ENCODE data around the gene SLC25A36. TPM values are rescaled to one million over a fixed set of nuclear protein-coding genes. Genes with fewer than 3 reads are reported as not detected.
"Not testable (repeated sequence)": the region's sequence is repeated elsewhere in the genome, so short reads cannot be mapped to it uniquely, and the experiment has no call there.

SLC25A36 gene
- total RNA-seq, 2 donors from 2014 or later = 91.7 to 105 TPM

GRCh38 chr3:140974900-140975299 is 33.3 kb downstream of the SLC25A36 start:
- Mint-ChIP-seq H3K27ac (no peak overlapping the region), H3K36me3 (ENCODE audit: low read depth) (peaks cover 10% of the 10 kb centered on the region), H3K4me3 (no peak overlapping the region), H3K27me3 (no peaks in the 10 kb centered on the region), H3K4me1 (peaks cover 9% of the 10 kb centered on the region)
- no peak for DNase-seq
- no peaks in the 10 kb centered on the region for H3K9me3 ChIP-seq (ENCODE audit: control insufficient read depth, low read length, poor library complexity, severe bottlenecking)
- ATAC-seq = peak; percentile 16

GRCh38 chr3:140980663-140981062 is 39.0 kb downstream of the SLC25A36 start:
- DNase-seq = no peak
- H3K9me3 ChIP-seq (ENCODE audit: control insufficient read depth, low read length, poor library complexity, severe bottlenecking) = peaks cover 2% of the 10 kb centered on the region
- Mint-ChIP-seq H3K36me3 (ENCODE audit: low read depth) (peaks cover 8% of the 10 kb centered on the region), H3K4me1 (peaks cover 5% of the 10 kb centered on the region), H3K4me3 (no peak overlapping the region), H3K27ac (peak overlapping the region; percentile 32), H3K27me3 (no peaks in the 10 kb centered on the region)
- no peak for ATAC-seq

GRCh38 chr3:140987792-140988191 is 46.2 kb downstream of the SLC25A36 start:
- H3K9me3 ChIP-seq (ENCODE audit: control insufficient read depth, low read length, poor library complexity, severe bottlenecking); H3K4me3 Mint-ChIP-seq; ATAC-seq; H3K4me1 Mint-ChIP-seq; H3K27ac Mint-ChIP-seq; H3K36me3 Mint-ChIP-seq (ENCODE audit: low read depth); DNase-seq; H3K27me3 Mint-ChIP-seq: not testable (repeated sequence)

- DNase-seq (no peak), ATAC-seq (no peak)
- Mint-ChIP-seq H3K36me3 (ENCODE audit: low read depth) (no peaks in the 10 kb centered on the region), H3K27ac (no peak overlapping the region), H3K4me3 (no peak overlapping the region), H3K4me1 (no peaks in the 10 kb centered on the region), H3K27me3 (peaks cover 12% of the 10 kb centered on the region)
- no peaks in the 10 kb centered on the region for H3K9me3 ChIP-seq (ENCODE audit: control insufficient read depth, low read length, poor library complexity, severe bottlenecking)
Observed at GRCh38 chr3:140994316-140994715, 52.7 kb downstream of the SLC25A36 start.

- H3K36me3 Mint-ChIP-seq (ENCODE audit: low read depth); H3K4me1 Mint-ChIP-seq; H3K9me3 ChIP-seq (ENCODE audit: control insufficient read depth, low read length, poor library complexity, severe bottlenecking); H3K27ac Mint-ChIP-seq; DNase-seq; H3K4me3 Mint-ChIP-seq; ATAC-seq: not testable (repeated sequence)
- peaks cover 12% of the 10 kb centered on the region for H3K27me3 Mint-ChIP-seq
Observed at GRCh38 chr3:140994861-140995260, 53.2 kb downstream of the SLC25A36 start.

GRCh38 chr3:140995881-140996280 is 54.2 kb downstream of the SLC25A36 start:
- ATAC-seq (no peak), DNase-seq (no peak)
- no peak overlapping the region for H3K27ac Mint-ChIP-seq
- H3K4me3 Mint-ChIP-seq = no peak overlapping the region
- no peaks in the 10 kb centered on the region for H3K36me3 Mint-ChIP-seq (ENCODE audit: low read depth)
- peaks cover 12% of the 10 kb centered on the region for H3K27me3 Mint-ChIP-seq
- H3K4me1 Mint-ChIP-seq = peaks cover 5% of the 10 kb centered on the region
- H3K9me3 ChIP-seq (ENCODE audit: control insufficient read depth, low read length, poor library complexity, severe bottlenecking) = no peaks in the 10 kb centered on the region

- DNase-seq (peak in 1 of 3 donors; percentile 15), ATAC-seq (peak; percentile 74)
- Mint-ChIP-seq H3K27ac (no peak overlapping the region), H3K4me1 (peaks cover 5% of the 10 kb centered on the region), H3K36me3 (ENCODE audit: low read depth) (no peaks in the 10 kb centered on the region), H3K4me3 (no peak overlapping the region), H3K27me3 (peaks cover 12% of the 10 kb centered on the region)
- no peaks in the 10 kb centered on the region for H3K9me3 ChIP-seq (ENCODE audit: control insufficient read depth, low read length, poor library complexity, severe bottlenecking)
Observed at GRCh38 chr3:141000027-141000663, 58.5 kb downstream of the SLC25A36 start.

- Mint-ChIP-seq H3K36me3 (ENCODE audit: low read depth) (no peaks in the 10 kb centered on the region), H3K27me3 (peaks cover 16% of the 10 kb centered on the region), H3K27ac (no peak overlapping the region), H3K4me1 (peaks cover 5% of the 10 kb centered on the region), H3K4me3 (no peak overlapping the region)
- ATAC-seq (no peak), DNase-seq (no peak)
- H3K9me3 ChIP-seq (ENCODE audit: control insufficient read depth, low read length, poor library complexity, severe bottlenecking) = no peaks in the 10 kb centered on the region
Observed at GRCh38 chr3:141000686-141001085, 59.0 kb downstream of the SLC25A36 start.

DNA sequence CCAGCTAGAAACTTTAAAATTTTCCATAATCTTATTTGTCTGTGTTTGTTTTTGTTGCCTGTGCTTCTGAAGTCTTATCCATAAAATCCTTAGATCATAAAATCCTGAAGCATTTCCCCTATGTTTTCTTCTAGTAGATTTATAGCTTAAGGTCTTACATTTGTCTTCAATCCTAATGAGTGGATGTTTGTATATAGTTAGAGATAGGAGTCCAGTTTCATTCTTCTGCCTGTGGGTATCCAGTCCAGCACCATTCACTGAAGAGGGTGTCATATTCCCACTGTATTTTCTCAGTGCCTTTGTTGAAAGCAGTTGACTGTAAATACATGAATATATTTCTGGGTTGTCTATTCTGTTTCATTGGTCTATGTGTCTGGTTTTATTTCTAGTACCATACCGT is 64.7 kb downstream of the SLC25A36 start:
- peaks cover 50% of the 10 kb centered on the region for H3K27me3 Mint-ChIP-seq
- H3K4me3 Mint-ChIP-seq = no peak overlapping the region
- ATAC-seq = no peak
- H3K9me3 ChIP-seq (ENCODE audit: control insufficient read depth, low read length, poor library complexity, severe bottlenecking) = no peaks in the 10 kb centered on the region
- H3K4me1 Mint-ChIP-seq = peaks cover 1% of the 10 kb centered on the region
- no peaks in the 10 kb centered on the region for H3K36me3 Mint-ChIP-seq (ENCODE audit: low read depth)
- no peak for DNase-seq
- no peak overlapping the region for H3K27ac Mint-ChIP-seq

DNA sequence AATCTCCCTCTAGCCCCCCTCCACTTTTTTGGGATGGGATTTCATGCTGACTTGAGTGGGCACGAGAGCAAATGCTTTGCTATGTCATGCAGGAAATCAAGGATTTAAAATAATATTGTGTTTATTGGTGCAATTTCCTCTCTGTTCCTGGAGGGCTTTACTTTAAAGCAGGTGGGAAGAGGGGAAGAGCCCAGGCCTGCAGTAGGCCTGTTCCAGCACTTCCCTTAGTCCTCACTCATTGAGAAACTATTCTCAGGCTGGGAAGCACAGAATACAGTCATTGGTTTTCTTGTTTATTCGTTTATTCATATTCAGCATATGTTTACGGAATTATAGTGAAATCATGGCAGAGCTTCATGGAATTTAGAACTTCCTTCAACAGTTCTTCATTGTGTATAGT is 67.9 kb downstream of the SLC25A36 start:
- no peaks in the 10 kb centered on the region for H3K9me3 ChIP-seq (ENCODE audit: control insufficient read depth, low read length, poor library complexity, severe bottlenecking)
- Mint-ChIP-seq H3K27me3 (peaks cover 61% of the 10 kb centered on the region), H3K4me3 (no peak overlapping the region), H3K27ac (no peak overlapping the region), H3K4me1 (peaks cover 5% of the 10 kb centered on the region), H3K36me3 (ENCODE audit: low read depth) (no peaks in the 10 kb centered on the region)
- ATAC-seq = no peak
- no peak for DNase-seq

- H3K9me3 ChIP-seq (ENCODE audit: control insufficient read depth, low read length, poor library complexity, severe bottlenecking) = no peaks in the 10 kb centered on the region
- Mint-ChIP-seq H3K27ac (no peak overlapping the region), H3K4me3 (no peak overlapping the region), H3K27me3 (peaks cover 63% of the 10 kb centered on the region), H3K4me1 (peaks cover 5% of the 10 kb centered on the region), H3K36me3 (ENCODE audit: low read depth) (no peaks in the 10 kb centered on the region)
- peak; percentile 98 for ATAC-seq
- DNase-seq = peak; percentile 36 to 70 (median 44)
Observed at GRCh38 chr3:141011232-141011996, 69.8 kb downstream of the SLC25A36 start.

DNA sequence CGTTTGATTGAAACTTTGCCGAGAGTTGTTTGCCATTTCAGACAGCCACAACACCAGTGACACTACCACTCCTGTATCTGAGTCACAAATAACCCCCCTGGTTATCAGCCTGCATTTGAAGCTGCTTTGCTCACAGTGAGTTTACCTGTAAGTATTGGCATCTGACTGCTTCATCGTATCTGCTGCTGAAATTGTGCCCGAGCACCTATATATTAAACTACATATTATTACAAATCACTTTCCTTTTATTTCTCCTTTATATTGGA is 70.3 kb downstream of the SLC25A36 start:
- H3K27ac Mint-ChIP-seq = no peak overlapping the region
- peaks cover 60% of the 10 kb centered on the region for H3K27me3 Mint-ChIP-seq
- H3K9me3 ChIP-seq (ENCODE audit: control insufficient read depth, low read length, poor library complexity, severe bottlenecking) = no peaks in the 10 kb centered on the region
- no peak for DNase-seq
- no peak overlapping the region for H3K4me3 Mint-ChIP-seq
- no peaks in the 10 kb centered on the region for H3K36me3 Mint-ChIP-seq (ENCODE audit: low read depth)
- H3K4me1 Mint-ChIP-seq = peaks cover 5% of the 10 kb centered on the region
- peak; percentile 20 for ATAC-seq

DNA sequence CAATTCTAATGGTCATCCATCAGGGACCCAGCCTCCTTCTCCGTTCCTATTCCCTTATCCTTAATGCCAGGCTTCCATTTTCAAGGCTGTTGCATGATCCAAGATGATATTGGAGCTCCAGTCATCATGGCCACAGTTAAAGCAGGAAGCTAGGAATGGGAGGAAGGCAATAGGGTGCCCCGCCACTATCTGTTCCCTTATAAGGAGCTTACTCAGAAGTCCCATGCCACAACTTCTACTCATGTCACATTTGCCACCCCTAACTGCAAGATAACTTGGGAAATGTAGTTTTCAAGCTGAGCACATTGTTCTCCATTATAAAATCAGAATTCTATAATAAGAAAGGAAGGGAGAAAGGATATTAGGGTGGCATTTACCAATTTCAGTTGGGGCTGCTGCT is 70.9 kb downstream of the SLC25A36 start:
- peaks cover 53% of the 10 kb centered on the region for H3K27me3 Mint-ChIP-seq
- H3K4me3 Mint-ChIP-seq = no peak overlapping the region
- ATAC-seq (no peak), DNase-seq (no peak)
- peaks cover 6% of the 10 kb centered on the region for H3K4me1 Mint-ChIP-seq
- no peak overlapping the region for H3K27ac Mint-ChIP-seq
- H3K36me3 Mint-ChIP-seq (ENCODE audit: low read depth) = no peaks in the 10 kb centered on the region
- no peaks in the 10 kb centered on the region for H3K9me3 ChIP-seq (ENCODE audit: control insufficient read depth, low read length, poor library complexity, severe bottlenecking)

DNA sequence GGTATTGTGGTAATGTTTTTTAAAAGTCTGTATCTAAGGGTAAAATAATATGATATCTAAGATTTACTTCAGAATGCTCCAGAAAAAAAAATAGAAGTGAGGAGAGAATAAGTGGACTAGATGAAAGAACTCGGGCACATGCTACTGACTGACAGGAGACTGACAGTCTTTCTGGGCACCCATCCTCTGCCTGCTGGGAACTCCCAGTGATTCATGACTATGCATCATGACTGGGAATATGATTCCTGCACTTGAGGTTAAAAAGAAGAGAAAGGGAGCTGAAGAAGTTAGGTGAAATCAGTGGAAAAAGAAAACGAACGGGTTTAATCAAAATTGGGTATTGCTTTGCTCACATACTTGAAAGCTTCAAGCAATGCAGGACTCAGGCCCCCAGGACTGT is 73.8 kb downstream of the SLC25A36 start:
- ATAC-seq (no peak), DNase-seq (no peak)
- H3K4me3 Mint-ChIP-seq = no peak overlapping the region
- H3K9me3 ChIP-seq (ENCODE audit: control insufficient read depth, low read length, poor library complexity, severe bottlenecking) = no peaks in the 10 kb centered on the region
- no peak overlapping the region for H3K27ac Mint-ChIP-seq
- peaks cover 28% of the 10 kb centered on the region for H3K27me3 Mint-ChIP-seq
- H3K4me1 Mint-ChIP-seq = peaks cover 11% of the 10 kb centered on the region
- H3K36me3 Mint-ChIP-seq (ENCODE audit: low read depth) = no peaks in the 10 kb centered on the region
